Iris pigment epithelial cell (primary cell): Measurements from ENCODE around the gene RPL18.
"Not testable (repeated sequence)": the region's sequence is repeated elsewhere in the genome, so short reads cannot be mapped to it uniquely, and the experiment has no call there.

Experiments
- DNase-seq: peaks from one replicate; pipeline ENCODE4 v3.0.0-alpha.2; 2011; ENCODE audit warnings: low read depth

The RPL18 gene

DNA sequence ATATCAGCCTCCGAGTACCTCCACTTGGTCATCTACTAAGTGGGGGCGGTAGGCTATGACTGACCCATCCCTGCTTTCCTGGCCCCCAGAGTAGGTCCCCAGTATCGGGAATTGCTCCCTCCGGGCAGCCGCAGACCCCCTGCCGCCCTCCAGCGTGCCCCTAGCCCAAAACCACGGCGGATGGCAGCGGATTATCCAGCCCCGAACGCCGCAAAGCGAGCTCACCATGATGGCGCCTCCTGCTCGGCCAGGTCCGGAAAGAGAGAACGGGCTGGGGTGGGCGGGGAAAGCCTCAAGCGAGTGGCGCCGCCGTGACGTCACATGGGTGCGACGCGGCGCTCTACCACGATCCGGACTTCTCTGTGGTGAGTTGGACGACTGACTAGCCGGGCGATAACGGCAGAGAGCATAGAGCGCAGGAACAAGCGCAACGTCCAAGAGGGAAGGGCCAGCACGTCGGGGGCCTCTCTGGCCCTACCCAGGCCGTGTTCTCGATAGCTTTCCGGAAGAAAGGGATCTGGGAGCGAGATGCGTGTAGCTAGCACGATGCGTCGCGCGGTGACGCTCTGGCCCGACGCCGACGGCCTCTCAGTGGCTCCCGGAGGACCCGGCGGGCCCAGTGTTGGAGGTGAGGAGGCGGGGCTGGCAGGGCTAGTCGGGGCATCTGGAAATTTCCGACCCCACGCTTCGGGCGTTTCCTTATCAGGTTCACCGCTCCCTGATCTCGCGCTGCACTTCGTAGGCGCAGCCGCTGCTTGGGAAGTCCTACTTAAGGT lies at the start of gene RPL18, which contains the start of gene SPHK2:
TSS of gene RPL18 (minus strand) at position 263 of the 776 bp plus-strand sequence. CDS start at position 228, 35 bp downstream.
TSS of gene SPHK2 (plus strand) at position 591 of the 776 bp plus-strand sequence. CDS start 1,009 bp downstream, outside the sequence.
- peak; percentile 100 for DNase-seq

DNA sequence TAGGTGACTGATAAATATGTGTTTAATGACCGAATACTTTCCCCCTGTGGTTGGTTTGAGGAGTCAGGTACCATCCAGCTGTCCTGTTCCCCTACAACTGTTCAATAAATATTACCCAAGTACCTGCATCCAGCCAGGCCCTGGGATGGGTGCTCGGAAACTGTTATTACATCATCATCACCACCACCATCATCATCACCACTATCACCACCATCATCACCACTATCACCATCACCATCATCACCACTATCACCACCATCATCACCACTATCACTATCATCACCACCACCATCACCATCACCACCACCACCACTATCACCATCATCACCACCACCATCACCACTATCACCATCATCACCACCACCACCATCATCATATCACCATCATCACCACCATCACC lies 49.8 kb upstream of the RPL18 start:
- no peak for DNase-seq

DNA sequence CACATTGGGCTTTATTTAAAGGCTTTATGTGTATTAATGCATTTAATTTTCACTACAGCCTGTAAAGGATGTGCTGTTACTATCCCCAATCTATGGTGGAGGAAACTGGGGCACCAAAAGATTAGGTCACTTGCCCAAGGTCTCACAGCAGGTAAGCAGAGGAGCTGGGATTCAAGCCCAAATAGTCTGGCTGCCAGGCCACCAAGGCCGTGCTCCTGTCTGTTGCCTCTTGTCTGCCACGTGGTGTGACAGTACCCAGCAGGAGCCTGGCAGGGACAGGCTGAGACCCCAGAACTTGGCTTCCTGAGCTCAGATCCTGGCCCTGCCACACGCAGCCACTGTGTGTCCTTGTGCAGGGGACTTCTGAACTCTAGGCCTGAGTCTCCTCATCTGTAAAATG lies 49.4 kb upstream of the RPL18 start:
- DNase-seq: no peak

DNA sequence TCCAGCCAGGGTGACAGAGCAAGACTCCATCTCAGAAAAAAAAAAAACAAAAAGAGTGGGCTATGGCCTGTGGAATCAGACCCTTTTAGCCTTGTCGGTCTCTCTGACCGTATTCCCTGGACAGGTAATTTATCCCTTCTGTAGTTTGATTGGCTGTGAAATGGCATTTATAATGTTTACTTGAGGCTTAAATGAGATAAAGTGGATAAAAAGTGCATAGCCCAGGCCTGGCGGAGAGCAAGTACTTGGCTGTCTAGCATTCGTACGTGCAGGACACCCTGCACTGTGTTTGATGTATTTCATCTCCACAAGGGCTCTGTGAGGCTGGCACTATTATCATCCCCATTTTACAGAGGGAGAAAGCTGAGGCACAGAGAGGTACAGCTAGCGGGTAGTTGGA lies 46.8 kb upstream of the RPL18 start:
- no peak for DNase-seq

DNA sequence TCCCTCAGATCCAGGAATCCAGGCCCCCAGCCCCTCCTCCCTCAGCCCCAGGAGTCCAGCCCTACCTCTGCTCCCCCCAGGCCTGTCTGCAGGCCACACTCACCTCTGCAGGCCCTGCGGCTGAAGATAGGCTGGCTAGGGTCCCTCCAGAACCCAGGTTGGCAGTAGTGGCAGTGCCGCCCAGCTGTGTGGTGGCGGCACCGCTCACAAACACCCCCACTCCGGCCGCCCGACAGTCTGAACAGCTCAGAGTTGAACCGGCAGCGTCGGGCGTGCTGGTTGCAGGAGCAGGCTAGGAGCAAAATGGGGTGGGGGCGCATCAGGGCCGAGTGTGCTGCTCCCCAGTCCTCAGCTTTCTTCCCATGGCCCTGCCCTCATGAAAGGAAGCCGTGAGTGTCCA lies 45.5 kb upstream of the RPL18 start:
- DNase-seq: no peak

DNA sequence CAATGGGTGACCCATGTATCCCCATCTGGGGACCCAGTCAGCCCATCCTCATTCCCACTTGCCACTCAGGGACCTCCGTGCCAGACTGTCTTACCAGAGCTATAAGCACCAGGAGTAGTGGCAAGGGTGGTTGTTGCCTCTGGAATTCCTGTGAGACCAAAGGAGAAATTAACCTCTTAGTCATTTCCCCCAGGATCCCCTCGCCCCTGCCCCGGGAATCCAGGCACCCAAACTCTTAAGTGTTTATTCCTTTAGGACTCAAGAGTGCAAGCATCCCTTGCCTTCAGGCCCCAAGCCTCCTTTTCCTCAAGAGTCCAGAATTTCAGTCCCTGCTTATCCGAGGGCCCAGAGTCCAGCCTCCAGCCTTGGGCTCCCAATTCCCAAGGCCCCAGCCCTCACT lies 44.7 kb upstream of the RPL18 start:
- no peak for DNase-seq

DNA sequence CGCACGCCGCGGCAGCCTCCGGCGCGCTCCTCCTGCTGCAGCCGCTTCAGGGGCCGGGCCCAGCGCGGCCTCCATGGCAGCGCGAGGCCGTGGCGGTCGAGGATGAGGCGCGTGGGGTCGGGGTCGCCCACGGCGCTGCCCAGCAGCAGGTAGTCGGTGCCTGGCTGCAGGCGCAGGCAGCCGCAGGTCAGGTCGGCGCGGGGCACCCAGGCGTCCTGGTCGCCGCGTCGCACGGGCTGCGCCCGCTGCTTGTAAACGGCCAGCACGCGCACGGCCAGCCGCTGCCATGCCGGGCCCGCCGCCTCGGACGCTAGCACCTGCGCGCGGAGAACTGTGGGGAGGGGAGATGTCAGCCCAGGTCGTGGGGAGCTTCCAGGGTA lies 42.7 kb upstream of the RPL18 start:
- DNase-seq: no peak

DNA sequence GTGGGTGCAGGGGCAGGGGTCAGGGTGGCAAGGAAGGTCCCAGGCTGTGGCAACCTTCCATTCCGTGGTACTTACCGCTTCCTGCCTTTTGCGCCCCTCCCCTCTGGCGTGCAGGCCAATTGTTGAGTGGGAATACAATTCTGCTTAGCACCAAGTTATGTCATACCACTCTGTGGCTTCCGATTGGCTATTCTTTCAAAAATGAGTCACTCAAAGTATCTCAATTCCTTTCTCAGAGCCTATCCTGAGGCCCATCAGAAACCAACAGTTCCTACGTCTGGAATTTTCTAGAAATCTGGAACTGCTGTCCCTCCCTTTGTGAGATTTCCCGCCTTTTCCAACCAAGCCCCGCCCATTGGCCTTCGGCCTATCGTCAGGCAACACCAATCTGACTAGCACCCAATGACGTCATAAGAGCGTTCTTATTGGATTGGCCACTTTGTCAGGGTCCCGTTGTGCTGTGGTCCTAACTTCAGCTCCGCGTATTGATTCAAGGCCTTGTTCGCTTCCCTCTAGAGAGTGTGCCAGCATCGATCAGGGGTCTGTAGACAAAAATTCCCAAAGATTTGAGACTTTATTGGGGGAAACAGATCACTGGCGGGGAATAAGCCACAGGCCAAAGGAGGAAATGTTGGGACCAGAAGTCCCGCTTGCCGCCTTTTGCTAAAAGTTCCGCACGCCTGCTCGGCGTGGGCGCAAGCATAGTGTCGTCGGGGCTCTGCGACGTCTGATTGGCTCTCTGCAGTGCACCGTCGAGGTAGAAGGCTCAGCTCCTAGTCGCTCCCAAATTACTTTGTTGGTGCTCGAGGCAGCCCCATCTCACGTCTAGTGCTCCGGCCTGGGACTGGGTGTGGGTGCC lies 42.1 kb upstream of the RPL18 start:
- peak; percentile 82 for DNase-seq

DNA sequence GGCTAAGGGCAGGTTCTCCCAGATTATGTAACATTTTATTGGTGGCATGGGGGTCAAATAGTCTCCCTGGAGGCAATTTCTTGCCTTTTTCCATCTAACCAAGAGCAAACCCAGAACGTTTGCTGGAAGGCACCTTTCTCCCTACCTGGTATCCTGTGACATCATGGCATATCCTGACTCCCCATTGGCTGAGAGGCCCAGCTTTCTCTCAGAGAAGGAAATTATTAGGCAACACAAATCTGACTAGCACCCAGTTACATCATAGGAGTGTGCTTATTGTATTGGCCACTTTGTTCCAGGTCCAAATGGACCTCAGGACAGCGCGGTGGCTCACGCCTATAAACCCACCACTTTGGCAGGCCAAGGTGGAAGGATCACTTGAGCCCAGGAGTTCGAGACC lies 40.8 kb upstream of the RPL18 start:
- DNase-seq: peak; percentile 63

DNA sequence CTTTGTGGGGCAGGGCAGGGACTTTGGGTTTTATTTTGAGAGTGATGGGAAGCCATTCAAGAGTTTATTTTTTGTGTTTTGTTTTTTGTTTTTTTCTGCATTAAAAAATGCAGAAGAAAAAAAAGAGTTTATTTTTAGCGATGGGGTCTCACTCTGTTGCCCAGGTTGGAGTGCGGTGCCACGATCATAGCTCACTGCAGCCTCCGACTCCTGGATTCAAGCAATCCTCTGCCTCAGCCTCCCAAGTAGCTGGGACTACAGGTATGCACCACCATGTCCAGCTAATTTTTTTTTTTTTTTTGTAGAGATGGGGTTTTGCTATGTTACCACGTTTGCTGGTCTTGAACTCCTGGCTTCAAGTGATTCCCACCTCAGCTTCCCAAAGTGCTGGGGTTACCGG lies 39.5 kb upstream of the RPL18 start:
- DNase-seq: no peak

DNA sequence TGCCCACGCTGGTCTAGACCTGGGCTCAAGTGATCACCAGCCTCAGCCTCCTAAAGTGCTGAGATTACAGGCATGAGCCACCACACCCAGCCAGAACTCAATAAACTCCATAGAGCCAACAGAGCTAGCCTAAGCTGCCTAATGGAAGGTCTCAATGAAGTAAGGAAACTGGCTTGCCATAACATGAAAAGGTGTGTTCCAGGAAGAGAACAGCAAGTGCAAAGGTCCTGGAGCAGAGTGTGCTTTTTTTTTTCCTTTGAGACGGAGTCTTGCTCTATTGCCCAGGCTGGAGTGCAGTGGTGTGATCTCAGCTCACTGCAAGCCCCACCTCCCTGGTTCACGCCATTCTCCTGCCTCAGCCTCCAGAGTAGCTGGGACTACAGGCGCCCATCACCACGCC lies 38.9 kb upstream of the RPL18 start:
- not testable (repeated sequence) for DNase-seq

DNA sequence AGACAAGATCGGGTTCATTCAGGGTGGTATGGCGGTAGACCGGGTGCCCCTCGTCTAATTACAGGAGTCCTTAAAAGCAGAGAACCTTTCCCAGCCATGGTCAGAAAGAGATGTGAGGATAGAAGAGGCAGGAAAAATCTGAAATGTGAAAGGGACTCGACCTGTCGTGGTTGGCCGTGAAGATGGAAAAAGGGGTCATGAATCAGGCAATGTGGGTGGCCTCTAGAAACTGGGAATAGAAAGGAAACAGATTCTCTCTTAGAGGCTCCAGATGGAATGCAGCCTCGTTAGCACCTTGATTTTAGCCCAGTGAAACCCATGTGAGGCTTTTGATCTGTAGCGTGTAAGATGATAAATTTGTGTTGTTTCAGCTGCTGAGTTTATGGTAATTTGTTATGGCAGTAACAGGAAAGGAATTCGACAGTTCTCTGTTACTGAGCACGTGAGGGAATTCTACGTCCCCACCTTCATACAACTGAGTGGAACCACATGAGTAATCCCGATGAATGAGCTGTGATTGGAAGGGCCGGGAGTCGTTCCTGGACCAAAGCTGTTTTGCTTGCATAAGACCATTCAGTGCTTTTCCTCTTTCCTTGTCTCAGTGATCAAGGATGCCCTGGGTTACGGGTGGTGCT lies 38.0 kb upstream of the RPL18 start:
- DNase-seq: peak; percentile 81

DNA sequence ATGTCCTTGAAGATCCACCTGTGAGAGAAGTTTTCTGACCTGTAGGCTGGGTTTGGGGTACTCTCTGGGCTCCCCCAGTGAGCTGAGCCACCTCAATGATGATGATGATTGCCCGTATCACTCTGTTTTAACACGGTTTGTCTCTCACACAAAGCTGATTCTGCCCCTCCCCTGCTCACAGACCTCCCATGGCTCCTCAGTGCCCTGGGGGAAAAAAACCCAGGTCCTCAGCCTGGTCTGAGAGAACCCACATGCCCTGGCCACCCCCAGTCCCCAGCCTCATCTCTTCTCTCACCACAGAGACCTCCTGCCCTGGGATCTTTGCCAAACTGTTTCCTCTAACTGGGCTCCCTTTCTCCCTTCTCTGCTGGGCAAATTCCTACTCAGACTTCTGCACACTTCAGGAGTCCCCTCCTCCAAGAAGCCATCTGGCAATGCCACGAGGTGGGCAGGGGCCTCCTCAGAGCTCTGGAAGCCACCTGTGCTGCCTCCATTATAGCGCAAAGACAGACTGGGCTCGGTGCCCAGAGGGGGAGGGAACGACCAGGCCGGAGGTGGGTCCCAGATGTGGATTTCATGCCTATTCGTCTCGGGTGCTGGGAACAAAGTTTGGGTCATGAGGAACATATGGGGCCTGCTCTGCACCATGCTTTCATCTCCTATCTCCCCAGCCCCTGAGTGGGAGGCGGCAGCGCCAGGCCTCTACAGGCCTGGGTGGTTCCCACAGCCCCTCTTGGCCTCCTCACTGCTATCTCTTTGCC lies 35.5 kb upstream of the RPL18 start:
- no peak for DNase-seq

DNA sequence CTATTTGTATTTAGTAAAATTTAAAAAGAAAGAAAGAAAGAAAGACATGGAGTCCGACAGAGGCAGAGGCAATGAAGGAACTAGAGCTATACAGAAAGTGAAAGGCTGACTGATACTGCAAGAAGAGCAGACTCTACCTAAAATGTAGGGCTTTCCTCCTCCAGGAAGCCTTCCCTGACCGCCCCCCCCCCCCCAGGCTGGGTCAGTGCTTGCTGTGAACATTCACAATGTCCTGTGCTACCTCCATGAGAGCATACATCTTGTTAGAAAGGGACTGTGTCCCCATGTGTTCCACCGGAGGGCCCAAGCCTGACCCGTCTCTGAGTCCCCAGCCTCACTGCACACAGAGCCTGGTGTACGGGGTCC lies 32.7 kb upstream of the RPL18 start:
- no peak for DNase-seq

DNA sequence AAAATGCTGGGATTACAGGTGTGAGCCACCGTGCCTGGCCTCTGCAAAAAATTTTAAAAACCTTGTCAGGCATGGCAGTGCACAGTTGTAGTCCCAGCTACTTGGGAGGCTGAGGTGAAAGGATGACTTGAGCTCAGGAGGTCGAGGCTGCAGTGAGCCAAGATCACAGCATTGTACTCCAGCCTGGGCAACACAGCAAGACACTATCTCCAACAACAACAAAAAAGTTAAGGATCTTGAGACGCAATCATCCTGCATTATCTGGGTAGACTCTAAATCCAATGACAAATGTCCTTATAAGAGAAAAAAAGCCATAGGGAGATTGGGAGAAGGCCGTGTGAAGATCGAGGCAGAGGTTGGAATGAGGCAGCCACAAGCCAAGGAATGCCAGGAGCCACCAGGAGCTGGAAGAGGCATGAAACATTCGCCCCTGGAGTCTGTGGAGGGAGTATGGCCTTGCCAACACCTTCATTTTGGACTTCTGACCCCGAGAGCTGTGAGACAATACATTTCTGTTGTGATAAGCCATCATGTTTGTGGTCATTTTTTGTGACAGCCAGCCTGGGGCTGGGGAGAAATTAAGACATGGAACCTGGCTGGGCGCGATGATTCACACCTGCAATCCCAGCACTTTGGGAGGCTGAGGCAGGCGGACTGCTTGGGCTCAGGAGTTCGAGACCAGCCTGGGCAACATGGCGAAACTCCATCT lies 32.1 kb upstream of the RPL18 start:
- DNase-seq: no peak

DNA sequence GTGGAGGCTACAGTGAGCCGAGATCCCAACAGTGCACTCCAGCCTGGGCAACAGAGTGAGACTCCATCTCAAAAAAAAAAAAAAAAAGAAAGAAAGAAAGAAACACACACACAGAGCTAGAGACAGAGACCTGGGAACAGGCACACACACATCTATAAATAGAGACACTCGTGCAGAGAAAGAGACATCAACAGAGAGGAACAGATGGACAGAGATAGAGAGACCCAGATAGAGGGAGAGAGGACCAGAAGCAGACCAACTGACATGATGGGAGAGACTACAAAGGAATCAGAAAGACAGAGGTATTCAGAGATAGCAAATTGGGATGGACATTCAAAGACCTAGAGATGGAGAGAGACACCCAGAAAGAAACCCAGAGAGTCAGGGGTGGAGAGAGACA lies 29.2 kb upstream of the RPL18 start:
- DNase-seq: no peak

DNA sequence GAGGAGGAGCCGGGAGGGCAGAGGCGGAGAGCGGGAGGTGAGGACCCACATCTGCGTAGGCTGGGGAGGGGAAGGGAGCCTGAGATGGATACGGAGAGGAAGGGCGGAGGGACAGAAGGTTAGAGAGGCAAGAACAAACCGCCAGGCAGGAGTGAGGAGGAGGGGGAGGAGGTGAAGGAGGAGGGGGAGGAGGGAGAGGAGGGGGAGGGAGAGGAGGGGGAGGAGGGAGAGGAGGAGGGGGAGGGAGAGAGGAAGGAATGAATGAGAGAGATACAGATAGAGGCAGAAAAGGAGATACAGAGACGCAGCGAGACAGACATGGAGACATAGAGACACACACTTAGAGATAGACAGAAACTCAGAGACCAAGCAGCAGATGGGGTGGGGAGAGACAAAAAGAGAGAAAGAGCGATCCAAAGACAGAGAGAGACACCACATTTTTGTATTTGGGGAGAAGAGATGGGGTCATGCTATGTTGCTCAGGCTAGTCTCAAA lies 27.8 kb upstream of the RPL18 start:
- no peak for DNase-seq

DNA sequence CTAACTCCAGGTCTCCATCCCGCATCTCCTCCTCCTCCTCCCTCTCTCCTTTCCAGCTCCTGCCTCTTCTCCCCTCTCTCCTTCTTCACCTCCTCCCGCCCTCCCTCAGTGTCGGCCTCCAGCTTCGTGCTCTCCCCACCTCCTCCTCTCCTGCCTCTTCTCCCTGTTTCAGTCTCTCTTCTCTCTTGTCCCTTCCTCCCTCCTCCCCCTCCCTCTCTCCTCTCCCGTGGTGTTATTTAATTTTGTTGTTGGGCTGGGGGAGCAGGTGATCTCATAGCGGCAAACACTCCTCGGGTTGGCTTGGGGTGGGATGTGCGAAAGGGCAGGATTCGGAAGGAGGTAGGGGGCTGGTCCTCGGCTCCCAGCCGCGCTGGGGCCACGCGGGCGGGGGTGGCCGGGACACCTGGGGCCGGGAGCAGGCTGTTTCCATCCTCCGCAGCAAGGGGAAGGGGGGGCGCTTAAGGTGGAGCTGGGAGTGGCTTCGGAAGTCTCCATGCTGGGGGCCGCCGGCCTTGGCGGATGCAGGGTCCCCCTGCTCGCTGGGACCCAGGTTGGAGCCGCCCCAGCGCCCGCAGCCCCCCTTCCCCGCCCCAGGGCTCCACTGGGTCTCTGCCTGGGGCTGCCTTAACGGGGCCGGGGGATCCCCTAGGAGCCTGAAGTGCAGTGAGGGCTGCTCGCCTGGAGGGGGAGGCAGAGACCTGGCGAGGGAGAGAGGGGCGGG lies 27.2 kb upstream of the RPL18 start, which contains the start of gene CA11:
TSS of gene CA11 (minus strand) at position 187 of the 721 bp plus-strand sequence. CDS start 555 bp downstream, outside the sequence.
- DNase-seq: peak; percentile 80

DNA sequence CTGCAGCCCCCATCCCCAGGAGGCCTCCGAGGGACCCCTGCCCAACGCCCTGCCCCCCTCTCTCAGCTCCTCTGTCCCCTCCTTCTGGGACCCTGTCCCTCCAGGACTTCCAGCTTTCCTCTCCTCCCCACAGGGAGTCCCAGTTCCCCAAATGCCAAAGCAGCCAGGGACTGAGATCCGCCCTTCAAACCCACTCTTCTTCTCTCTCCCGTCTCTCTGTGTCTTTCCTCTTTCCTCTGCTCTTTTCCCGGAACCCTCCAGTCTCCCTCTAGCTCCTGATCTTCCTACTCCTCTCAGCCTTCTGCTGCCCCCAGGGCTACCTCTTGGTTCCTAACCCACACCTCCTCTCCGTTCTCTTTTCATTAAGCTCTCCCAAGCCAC lies 26.6 kb upstream of the RPL18 start:
- no peak for DNase-seq

DNA sequence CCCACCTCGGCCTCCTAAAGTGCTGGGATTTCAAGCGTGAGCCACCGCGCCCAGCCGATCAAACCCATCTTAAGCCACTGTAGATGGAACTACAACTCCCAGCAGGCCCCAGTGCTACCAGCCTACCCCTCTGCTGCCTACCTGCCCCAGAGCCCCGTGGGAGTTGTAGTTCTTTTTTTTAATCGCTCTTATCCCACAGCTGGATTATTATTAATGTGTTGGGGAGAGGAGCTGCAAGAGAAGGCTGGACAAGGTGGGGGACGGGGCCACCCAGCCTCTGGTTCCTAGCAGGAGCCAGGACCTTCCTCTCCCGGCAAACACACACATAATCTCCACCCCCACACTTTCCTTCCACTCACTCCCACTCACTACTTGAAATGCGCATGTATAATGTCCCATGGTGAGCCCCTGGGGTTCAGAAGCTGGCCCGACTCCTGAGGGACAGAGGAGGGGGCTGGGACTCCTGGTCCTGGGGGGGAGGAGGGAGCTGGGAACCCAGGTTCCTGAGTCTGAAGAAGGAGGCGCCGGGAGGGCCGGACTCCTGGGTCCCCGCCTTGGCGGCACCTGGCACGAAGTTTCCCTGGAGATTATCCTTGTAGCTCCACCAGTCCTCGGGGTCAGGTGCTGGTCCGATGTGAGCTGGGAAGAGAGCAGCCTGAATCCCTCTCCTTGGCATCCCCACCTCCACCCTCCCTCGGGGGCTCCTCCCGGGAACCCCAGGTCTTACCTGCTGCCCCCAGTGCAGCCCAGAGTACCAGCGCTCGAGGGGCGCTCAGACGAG lies 26.1 kb upstream of the RPL18 start:
- DNase-seq: peak; percentile 77
